GM10847 (cell line): ENCODE measurements around the gene SHROOM4.

Experiments used
- POLR2A ChIP-seq: IDR thresholded peaks from 2 replicates; pipeline ENCODE4 v1.6.1; 2011; ENCODE audit not compliant: insufficient read length; ENCODE audit errors: extremely low read depth

SHROOM4 gene

DNA sequence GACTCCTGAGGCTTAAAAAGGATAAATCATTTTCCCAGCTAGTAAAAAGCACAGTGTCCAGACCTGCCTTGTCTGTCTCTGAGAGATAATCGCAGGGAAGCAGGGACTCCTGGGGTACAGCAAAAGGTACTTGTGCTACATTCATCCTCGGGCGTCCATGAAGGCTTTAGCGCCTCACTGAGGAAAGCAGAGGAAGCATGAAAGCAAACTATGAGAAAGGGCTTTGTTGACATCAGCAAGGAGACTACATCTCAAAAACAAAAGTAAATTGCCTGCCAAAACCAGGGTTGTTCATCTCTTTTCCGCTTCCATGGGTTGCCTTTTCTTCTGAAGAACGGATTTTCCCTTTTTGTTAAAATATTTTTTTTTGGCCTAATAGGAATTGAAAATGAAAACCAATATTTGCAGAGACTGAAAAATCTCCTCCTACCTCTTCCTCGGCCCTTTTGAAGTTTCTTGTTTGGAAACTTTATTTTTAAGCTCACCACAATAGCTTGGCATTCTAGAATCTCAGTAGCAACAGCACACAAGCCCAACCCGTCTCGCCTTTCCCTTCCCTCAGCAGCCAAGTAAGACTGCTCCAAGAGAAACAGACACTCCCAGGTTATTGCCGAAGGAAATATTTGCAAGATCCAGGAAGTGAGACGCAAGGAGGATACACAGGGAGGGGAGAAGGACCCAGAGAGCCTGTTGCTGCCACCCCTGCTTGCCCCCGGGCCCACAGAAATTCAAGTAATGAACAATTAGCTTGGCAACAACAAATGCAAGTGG lies 195.0 kb downstream of the SHROOM4 start:
- no peak for TF ChIP-seq POLR2A

DNA sequence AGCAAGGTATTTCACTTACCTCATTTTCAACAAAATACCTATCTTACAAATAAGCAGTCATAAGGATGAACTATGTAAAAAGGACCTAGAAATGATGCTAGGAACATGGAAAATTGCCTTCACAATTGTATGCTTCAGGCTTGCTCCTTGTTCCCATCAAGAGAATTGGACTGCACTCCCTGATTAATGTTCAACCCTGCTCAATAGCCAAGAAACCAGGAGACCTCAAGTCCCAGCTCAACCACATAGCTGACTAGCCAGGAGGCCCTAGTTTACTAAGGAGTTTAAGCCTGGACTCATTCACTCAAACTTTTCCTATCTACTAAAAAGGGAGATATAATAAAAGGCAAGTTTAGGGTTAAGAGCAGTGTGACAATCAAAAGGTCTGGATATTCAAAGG lies 196.8 kb downstream of the SHROOM4 start:
- TF ChIP-seq POLR2A = no peak

DNA sequence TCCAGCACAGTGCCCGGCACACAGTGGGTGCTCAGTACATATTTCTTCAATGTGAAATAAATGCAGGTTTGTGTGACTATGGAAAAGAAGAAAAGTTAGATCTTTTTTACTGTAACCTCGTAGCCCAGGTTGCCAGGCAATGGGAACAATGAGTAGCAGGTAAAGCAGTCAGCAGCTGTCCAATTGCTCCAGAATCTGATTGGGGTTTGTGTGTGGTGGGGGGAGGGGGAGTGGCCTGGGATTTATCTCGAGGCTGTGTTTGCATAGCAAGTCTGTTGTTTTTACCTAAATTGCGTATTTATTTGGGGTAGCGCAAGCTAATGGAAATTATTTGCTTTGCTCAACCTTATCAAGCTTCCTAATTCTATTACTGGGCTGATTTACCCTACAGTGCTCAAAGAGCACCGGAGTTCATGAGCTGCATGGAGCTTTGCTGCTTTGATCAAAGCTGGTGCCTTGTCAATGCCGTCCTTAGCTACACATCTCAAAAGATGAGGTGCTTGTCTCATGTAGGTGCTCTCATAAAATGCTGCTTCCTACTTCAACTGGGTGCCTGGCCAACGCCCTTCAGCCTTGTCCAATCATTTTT lies 198.3 kb downstream of the SHROOM4 start:
- TF ChIP-seq POLR2A = no peak

DNA sequence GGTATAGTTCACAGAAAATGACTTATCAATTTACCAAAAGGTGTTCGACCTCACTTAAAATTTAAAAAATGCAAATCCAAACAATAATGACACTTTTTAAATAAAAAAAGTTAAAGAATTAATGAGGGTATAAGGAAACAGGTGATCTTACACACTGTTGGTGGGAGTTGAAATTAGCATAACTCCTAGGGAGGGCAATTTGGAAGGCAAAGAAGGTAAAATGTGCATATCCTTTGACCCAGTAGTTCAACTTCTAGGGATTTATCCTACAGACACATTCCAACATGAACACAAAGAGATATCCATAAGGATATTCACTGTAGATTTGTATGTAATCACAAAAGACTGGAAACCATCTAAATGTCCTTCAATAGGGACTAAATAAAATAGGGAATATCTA lies 199.5 kb downstream of the SHROOM4 start:
- no peak for TF ChIP-seq POLR2A

DNA sequence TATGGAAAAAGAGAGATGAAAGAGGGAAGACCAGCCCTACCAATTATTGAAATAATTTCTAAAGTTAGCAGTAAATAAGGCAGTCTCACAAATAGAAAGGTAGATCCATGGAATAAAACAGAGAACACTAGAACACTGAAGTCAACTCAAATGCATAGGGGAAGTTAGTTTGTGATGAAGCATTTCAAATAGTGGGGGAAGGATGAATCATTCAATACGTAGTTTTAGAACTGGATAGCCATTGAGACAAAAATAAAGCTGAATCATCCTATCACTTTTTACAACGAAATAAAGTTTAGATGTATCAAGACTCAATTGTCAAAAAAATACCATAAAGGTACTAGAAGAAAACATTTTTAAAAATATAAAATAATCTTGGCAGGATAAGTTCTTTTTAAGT lies 200.1 kb downstream of the SHROOM4 start:
- no peak for TF ChIP-seq POLR2A

DNA sequence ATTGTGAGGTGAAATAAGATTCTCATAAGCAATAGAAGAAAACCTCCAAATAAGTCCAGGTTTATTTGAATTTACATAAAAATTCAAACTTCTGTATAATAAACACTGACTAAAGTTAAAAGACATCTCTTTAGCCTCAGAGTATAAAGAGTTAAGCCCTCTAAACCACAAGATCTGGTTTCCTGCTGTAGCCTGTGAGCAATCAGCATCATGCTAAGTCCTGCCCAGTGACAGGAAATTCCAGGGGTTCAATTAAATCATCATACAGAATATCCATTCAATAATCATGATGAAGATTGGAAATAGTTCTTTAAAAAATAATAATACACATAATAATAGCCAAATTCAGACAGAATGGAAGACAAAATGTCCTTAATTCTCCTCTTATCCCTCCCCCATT lies 204.2 kb downstream of the SHROOM4 start:
- no peak for TF ChIP-seq POLR2A

DNA sequence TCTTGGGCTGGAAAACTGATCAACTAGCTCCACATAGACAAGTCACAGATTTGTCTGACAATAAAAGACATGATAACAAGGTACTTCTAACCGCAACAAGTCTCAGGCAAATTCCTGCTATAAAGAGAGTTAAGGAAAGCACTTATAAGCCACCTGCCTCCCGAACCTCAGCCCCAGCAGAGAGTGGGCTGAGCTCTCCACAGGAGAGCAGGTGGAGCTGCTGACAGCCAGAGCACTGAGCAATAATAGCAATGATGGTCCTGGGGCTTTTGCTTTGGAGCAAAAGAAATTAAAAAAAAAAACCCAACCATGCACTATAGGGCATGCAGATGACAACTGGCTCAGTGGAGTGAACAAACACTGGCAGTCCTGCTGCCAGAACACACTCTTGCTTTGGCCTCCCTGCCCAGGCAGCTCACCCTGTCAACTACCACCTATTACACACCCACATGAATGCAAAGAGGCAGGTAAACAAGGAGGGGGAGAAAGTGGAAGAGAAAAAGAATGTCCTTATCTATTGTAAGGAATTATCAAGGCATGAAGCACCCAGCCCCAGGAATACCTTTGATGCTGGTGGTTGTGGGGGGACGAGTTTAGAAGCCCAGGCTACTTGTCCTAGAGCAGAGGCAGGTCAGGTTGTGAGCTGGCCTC lies 207.6 kb downstream of the SHROOM4 start:
- TF ChIP-seq POLR2A = no peak

DNA sequence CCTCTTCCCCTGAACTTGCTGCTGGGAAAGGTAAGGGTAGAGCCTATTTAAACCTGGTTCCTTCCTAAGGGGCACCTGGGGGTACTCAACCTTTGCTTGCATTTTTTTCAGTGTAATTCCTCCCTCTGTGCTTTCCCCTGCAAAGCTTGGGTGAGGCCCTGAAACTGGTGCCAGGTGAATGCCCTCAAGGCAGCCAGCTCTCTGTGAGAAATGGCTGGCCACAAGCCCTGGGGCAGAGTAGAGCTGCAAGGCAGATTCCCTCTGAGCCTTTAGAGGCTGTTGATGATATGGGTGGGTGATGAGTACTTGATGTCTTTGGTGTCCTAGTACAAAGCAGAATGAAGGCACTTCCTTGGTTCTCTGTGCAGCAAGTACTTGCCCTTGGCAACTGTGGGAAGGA lies 217.9 kb downstream of the SHROOM4 start:
- no peak for TF ChIP-seq POLR2A

DNA sequence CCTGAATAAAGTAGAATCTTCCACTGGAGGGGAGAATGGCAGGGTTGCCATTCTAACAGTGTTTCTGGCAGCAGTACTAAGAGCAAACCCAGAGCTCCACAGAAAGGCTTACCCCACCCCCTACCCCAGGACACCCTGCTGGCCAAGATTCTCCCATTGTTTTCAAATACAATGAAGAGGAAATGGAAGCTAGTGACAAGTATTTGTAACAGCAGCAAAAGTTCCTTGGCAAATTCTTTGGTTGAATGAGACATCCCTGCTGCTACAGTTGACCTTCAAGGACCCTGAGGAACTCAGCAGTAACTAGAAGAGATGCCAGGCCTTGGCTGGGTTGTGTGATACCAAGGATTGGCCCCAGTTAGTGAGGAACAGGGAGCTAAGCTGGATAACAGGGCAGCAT lies 219.2 kb downstream of the SHROOM4 start:
- no peak for TF ChIP-seq POLR2A

DNA sequence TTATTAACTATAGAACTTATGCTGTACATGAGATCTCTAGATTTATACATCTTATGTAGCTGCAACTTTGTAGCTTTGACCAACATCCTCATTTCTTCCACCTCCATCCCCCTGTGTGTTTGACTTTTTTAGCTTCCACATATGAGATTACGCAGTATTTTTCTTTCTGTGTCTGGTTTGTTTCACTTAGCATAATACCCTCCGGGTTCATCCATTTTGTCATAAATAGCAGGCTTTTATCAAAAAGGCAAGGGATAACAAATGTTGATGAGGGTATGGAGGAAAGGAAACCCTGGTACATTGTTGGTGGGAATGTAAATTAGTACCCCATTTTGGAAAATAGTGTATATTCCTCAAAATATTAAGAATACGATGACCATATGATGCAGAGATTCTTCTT lies 227.0 kb downstream of the SHROOM4 start:
- no peak for TF ChIP-seq POLR2A

DNA sequence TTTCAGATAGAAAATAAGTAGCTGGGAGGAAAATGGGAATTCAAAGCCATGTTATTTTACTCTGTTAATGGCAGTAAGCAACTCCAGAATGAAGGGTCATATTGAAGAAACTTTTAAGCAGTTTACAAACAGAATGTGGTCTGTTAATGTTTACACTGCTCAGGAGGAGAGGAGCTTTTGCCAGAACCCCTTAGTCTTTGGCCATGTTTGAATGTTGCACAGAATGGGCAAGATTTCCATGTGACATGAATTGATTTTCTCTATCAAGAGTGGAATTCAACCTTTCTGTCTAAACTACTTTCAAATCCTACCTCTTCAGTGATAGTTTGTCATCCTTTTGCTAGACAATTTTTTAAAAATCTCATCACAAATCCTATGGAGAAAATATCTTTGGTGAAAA lies 227.6 kb downstream of the SHROOM4 start:
- no peak for TF ChIP-seq POLR2A

DNA sequence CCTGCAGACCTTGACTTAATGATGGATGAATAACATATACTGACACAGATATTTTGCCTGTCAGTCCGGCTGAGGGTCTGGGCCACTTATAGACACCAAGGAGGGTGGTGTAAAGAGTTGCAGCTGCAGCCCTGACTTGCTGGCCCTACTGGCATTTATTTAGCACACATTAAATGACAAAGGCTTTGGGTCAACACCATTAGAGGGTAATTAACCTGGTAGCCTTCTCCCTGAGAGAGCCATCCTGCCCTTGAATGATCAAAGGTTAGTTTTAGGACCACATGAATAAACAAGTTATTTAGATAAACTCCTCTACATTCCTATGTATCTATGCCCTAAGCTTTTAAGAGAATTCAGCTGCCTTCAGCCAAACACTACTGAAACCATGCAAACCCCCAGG lies 232.6 kb downstream of the SHROOM4 start:
- no peak for TF ChIP-seq POLR2A

DNA sequence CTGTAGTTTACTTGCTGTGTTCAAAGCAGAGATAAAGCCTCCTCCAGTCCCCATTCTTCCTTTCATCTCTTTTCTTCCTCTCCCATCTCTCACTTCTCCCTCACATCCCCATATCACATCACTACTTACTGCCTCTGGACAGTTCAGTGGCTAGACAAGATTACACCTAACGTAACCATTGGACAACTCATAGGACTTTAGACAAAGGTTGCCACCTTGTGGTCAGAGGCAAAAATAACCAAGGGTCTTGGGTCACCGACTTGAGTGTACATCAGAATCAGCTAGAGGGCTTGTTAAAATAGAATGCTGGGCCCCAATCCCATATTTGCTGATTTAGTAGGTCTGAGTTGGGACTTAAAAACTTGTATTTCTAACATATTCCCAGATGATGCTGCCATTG lies 234.0 kb downstream of the SHROOM4 start:
- no peak for TF ChIP-seq POLR2A

DNA sequence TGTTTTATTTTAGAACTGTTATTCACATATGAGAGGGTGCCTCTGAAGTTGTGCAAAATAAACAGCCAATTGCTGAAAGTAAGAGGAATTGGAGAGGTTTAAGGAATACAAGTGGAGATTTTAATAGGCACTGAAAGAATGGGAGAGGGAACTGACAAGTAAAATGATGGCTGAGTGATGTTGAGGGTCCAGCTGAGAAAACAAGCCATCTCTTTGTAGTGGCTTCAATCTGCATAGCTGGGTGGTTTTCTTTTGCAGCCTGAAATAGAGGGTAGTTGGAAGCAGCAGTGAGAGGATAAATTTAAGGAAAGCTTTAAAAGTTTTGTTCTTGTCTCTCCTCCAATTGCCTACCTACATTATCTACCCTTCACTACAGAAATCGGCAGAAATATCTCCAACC lies 236.7 kb downstream of the SHROOM4 start:
- no peak for TF ChIP-seq POLR2A

DNA sequence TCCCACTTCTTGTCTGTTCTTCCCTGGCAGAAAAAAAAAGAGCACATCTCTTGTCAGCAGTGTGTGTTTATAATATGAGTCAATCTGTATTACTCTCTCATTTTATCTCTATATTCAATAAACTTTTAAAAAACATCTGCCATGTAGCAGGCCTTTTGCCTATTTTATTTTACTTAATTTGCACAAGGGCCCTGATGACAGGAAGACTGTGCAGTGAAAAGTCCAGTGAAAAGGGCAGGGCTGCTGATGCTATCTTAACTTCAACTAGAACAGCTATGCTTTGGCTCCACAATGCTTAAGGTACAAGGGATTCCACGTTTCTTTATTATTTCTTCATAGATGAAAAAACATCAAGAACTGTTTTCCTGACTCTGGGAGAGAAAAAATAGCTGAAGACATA lies 246.4 kb downstream of the SHROOM4 start:
- no peak for TF ChIP-seq POLR2A

DNA sequence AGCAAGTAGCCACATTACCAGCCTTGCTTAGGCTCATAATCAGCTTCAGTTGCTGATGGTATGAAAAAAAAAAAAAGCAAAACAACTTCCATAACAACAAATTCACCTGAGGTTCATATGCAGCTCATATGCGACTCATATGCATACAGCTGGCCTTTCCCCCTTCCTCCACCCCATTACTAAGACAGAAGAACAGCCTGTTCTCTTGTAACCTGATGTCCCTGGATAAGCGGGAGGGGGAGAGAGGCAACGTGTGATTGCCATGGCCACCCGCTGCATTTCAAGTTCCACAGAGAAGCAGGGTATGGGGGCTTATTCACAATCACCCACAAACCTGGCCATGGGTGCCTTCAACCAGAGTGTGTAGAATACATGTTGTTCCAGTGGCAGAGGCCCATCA lies 248.3 kb downstream of the SHROOM4 start:
- no peak for TF ChIP-seq POLR2A
